ENCODE results near the gene UCN2.

- TF ChIP-seq CTCF (IDR thresholded peaks at IDR 0.05) (no peak), POLR2A (IDR thresholded peaks at IDR 0.05) (no peak)
These were observed 17.3 kb downstream of the UCN2 start for GRCh38 chr3:48546203-48546829.
